HG03045 (cell line): Measurements from ENCODE around the gene ITPR3.

Experiments
- ATAC-seq: cut with Tn5 transposase; IDR thresholded peaks from one replicate; pipeline ENCODE4 v1.9.1; 2021; ENCODE audit warnings: mild to moderate bottlenecking, moderate library complexity; ENCODE audit not compliant: unreplicated experiment

Gene ITPR3

DNA sequence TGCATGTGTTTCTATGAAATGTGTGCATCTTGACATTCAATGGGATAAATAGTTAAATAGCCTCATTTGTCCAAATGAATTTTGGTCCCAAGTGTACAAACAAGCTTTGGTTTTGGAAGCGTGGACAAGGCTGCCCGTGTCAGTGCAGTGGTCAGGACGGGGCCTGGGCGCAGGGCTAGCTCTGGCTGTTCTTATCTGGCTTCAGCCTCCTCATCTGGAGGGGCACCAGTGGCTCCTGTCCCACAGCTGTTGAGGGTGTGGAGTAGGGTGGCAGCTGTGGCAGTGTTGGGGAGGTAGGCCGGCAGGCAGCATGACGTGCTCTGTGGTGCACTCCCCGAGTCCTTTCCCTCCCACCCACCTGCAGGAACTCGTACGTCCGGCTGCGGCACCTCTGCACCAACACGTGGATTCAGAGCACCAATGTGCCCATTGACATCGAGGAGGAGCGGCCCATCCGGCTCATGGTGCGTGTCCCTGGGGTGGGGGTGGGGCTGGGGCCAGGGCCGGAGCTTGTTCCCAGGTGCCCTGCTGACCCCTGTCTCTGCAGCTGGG is 43.5 kb downstream of the ITPR3 start:
- ATAC-seq = no peak

DNA sequence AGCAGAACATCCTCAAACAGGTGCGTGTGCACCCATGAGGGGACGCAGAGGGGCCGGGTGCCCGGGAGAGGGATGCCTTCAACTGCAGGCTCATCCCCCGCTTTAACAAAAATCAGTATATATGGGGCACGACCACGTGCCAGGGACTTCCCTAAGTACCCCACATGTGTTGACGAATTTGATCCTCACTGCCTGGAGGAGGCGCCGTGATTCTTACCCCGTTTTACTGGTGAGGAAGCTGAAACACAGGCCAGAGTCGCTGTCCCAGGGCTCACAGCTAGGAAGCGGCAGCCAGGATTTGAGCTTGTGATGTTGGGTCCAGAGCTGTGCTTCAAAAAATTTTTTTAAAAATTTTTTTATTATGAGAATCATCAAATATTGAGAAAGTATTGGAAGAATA is 44.8 kb downstream of the ITPR3 start:
- ATAC-seq = no peak

DNA sequence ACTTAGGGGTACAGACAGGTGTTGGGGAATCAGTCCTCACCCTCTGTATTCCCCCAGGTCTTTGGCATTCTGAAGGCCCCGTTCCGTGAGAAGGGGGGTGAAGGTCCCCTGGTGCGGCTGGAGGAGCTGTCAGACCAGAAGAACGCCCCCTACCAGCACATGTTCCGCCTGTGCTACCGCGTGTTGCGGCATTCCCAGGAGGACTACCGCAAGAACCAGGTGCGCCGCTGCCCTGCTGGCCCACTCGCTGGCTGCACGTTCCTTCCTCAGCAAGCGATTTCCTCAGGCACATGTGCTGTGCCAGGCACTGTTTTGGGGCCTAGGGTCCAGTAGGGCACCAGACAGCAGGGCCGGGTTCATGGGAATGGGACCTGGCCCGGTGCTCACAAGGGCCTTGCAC is 46.0 kb downstream of the ITPR3 start:
- no peak for ATAC-seq

DNA sequence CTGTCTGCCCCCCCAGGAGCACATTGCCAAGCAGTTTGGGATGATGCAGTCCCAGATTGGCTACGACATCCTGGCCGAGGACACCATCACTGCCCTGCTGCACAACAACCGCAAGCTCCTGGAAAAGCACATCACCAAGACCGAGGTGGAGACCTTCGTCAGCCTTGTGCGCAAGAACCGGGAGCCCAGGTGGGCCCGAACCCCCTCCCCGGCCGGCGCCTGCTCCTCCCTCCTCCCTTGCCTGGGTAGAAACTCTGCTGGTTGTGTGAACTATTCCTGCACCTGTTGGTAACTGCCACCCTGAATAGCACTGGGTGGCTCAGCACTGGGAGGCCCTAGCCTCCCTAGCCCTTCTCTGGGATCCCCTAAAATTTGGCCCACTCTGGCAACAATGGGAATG is 46.7 kb downstream of the ITPR3 start:
- no peak for ATAC-seq

DNA sequence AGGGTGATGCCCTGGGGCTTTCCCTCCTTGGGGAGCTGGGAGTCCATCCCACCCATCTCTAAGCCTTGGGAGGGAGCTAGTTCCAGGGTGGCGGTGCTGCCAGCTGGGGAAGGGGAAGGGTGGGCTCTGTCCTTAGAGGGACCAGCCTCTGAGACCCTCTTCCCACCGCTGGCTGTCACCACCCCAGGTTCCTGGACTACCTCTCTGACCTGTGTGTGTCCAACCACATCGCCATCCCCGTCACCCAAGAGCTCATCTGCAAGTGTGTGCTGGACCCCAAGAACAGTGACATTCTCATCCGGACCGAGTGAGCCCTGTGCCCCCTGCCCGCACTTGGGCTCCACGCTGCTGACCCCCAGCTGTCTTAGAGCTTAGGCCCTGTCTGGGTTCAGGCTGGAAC is 47.2 kb downstream of the ITPR3 start:
- no peak for ATAC-seq

DNA sequence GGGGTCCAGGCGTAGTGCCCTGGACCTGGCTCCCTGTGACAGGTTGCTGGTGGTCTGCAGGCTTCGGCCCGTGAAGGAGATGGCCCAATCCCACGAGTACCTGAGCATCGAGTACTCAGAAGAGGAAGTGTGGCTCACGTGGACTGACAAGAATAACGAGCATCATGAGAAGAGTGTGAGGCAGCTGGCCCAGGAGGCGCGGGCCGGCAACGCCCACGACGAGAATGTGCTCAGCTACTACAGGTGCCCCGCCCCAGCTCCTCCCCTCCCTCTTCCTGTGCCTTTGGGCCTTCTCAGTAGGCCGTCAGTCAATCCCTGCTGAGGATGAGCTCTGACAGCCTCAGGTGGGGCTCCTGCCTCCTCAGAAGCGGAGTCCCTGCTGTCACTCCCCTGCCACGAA is 47.8 kb downstream of the ITPR3 start:
- no peak for ATAC-seq

DNA sequence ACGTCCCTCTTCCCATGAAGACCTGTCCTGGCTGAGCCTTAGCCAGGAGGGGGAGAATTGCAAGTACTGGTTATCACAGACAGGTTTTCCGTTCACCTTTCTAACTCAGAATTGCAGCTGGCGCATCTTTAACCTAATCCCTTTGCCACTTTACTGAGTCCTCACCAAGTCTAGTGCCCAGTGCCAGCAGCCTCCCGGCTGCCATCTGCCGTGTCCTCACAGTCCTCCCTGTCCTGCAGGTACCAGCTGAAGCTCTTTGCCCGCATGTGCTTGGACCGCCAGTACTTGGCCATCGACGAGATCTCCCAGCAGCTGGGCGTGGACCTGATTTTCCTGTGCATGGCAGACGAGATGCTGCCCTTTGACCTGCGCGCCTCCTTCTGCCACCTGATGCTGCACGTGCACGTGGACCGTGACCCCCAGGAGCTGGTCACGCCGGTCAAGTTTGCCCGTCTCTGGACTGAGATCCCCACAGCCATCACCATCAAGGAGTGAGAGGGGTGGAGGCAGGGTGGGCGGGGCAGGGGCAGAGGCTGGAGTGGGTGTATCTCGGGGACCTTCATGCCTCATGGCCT is 49.1 kb downstream of the ITPR3 start:
- no peak for ATAC-seq

DNA sequence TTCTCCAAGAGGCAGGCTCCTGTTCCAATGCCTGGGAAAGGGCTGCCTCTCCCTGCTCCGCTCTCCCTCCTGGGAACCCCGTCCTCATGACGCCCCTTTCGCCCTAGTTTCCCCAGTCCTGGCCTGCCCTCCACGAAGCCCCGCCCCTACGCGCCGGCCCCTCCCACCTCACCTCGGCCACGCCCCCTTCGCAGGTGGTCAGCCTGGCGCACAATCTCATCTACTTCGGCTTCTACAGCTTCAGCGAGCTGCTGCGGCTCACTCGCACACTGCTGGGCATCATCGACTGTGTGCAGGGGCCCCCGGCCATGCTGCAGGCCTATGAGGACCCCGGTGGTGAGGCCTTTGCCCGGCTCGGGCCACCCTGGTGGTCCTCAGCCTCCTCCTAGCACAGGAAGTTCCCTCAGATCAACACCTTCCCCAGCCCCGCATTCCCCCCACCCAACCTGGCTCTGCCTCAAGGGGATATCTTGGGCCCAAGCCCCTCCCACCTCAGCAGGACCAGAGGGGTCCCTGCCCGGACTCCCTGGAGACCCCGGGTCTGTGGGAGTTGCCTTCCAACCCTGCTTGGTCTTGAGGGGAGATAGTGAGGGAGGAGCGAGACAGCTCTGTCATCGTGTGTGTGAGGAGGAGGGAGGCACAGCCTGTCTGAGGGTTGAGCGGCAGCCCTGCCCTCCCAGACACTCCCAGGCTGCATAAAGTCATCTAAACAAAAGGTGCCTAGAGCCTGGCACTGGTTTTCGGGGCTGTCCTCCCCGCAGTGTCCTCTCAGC is 50.0 kb downstream of the ITPR3 start:
- ATAC-seq = no peak

DNA sequence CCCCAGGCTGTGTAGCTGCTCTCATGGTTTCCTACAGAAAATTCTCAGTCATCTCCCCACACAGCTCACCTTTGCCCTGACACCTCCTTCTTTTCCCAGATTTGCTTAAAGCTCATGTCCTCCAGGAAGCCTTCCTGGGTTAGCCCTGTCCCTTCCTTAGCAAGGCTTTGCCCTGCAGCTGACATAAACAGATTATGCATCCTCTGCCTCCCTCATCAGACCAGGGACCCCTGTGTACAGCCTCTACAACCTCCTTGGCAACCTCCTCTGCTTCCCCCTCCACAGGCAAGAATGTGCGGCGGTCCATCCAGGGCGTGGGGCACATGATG is 50.6 kb downstream of the ITPR3 start:
- ATAC-seq = no peak

DNA sequence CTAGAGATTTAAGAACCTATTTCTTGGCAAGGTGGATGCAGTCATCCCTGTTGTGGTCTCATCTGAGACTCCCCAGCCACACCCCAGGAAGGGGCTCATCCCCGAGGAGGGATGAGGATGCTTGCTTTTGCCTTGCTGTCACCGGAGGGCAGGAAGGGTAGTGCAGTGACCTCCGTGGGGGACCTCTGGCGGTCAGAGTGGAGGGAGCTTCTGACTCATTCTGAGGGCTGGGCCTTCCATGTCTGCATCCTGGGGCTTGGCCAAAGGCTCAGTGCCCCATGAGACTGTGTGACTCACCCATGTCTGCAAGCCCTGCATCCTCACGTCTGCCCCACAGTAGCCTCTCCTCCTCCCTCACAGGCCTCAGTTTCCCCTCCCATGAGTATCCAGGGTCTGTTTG is 51.7 kb downstream of the ITPR3 start:
- no peak for ATAC-seq

DNA sequence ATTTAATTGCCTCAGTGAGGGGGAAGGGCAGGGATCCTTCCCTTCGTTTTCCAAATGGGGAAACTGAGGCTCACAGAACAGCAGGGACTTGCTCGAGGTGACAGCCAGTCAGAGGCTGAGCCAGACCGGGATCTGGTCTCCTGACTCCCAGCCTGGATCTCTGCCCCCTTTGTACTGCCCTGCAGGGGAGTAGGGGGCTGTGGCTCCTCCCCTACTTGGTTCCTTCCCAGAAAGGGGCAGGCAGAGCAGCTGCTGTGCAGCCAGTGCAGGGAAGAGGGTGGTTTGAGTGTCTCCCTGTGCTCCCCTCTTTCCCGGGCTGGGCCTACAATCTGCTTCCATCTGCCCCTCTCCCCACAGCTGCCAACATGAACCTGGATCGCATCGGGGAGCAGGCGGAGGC is 52.7 kb downstream of the ITPR3 start:
- ATAC-seq = no peak

DNA sequence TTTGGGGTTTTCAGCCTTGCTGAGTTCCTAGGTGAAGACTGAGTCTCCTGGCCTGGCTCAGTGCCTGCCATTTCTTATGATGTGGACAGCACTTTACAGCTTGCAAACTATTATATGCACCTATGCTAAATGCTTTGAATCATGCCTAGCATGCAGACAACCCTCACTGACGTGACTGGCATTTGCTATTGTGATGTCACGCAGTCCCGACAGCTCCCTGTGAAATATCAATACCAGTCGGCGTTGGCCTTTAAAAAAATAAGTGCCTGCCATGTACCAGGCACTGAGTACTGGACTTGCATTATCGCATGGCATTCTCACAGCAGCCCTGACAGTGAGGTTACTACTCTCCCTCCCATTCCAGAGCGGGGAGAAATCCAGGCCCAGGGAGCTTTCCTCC is 54.8 kb downstream of the ITPR3 start:
- ATAC-seq = no peak

- no peak for ATAC-seq
Observed at GRCh38 chr6:33676416-33677142, 55.5 kb downstream of the ITPR3 start.

DNA sequence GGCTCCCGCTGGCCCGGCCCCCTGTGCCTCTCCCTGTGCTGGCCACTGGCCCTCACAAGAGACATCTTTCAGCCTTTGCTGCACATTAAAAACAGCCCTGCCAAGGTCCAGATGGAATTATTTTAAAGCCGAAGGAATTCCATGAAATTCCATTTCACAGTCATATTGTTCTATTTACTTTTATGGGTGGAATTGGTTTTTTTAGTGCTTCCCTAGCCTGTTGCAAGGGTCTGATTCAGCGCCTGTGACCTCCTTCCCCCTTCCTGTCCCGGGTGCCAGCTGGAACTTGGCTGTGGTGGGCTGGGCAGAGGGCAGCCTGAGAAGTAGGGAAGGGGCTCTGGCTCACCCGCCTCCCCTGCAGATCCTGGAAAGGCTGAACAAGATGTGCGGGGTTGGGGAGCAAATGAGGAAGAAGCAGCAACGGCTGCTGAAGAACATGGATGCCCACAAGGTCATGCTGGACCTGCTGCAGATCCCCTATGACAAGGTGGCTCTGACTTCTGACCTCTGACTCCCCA is 56.1 kb downstream of the ITPR3 start:
- no peak for ATAC-seq

- ATAC-seq = no peak
Observed at GRCh38 chr6:33677689-33678088, 56.6 kb downstream of the ITPR3 start.

GRCh38 chr6:33678233-33678931 is 57.3 kb downstream of the ITPR3 start:
- ATAC-seq = no peak

GRCh38 chr6:33678932-33679490 is 57.9 kb downstream of the ITPR3 start:
- ATAC-seq = no peak

DNA sequence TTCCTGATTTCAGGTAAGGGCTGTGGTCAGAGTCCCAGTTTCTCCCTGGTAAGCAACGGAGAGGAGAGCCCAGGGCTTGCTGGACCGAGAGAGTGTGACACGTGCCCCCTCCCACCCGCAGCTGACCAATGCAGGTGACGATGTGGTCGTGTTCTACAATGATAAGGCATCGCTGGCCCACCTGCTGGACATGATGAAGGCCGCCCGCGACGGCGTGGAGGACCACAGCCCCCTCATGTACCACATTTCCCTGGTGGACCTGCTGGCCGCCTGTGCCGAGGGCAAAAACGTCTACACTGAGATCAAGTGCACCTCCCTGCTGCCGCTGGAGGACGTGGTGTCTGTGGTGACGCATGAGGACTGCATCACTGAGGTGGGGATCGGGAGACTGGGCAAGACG is 58.6 kb downstream of the ITPR3 start:
- ATAC-seq = no peak

DNA sequence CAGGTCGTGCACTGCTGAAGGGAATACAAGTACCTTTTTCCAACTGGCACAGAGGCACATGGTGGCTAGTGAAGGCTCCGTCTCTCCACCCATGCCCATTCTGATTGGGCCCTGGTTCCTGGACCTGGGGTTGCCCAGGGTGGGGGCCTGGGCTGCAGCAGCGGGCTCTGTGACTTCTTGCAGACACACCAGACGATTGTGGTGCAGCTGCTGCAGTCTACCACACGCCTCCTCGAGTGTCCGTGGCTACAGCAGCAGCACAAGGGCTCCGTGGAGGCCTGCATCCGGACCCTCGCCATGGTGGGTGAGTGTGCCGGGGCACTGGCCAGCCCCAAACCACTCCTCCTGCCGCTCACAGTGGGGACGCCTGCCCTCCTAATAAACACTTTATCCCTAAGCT is 61.2 kb downstream of the ITPR3 start:
- no peak for ATAC-seq

- no peak for ATAC-seq
Observed at GRCh38 chr6:33683051-33683571, 62.0 kb downstream of the ITPR3 start.
